UCSD-AML1 (cell line): ENCODE results near the gene ATF4.

Experiments
- DNase-seq: peaks from one replicate; lab custom pipeline; 2025; ENCODE audit not compliant: unreplicated experiment; lab: John Stamatoyannopoulos, UW

The ATF4 gene

DNA sequence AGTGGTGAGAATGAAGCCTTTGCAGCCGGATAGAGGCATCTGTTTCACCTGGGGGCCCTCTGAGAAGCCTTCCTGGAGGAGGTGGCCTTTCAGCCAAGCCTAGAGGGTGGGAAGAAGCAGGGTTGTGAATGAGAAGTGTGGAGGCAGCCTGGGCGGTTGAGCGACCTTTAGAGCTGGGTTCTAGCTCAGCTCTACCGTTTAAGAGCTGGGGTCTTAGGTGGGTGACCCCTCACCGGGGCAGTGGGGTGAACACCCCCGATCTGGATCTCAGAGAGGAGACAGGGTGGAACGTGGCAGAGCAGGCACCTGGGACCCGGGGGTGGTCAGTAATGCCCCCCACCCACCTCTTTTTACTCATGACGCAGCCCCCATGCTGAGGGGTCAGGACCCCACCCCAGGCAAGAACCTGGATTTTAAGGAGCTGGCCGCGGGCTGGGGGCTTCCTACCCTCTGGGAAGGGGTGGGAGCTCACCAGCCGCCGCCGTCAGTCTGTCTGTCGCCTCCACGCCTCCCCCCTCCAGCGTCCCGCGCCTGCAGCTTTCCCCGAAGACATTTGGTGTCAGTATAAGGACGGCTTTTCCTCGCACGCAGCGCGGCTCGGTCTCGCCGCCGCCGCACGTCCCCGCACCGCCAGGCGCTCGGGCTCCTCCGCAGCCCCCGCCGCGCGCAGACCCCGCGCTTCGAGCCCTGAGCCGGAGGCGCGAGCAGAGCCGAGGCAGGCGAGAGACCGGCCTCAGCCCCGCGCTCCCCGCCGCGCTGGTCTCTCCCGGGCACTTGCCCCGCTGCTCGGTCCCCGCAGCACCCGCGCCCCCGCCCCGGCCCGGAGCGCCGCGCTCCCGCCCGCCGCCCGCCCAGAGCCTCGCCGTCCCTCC, 36.8 kb downstream of the ATF4 start:
- no peak for DNase-seq

DNA sequence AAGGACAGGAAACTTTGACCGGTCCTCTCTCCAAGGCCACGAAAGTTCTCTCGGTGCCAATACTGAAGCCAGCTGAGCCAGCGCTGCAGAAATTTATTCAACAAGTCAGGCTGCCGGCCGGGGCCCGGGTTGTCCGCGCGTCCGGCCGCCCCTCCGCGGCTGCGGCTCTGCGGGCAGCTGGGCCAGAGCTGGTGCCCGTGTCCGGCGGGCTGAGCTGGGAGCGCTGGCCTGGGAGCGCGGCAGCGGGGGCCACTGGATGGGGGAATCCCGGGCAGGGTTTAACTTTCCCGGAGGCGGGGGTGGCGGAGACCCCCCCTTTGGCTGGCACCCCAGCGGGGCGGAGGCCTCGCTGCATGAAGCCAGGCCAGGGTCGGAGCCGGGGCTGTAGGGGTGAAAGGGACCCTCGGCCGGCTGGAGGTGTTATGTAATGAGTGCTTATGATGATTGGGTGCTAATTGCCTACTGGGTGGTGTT, 37.9 kb downstream of the ATF4 start:
- DNase-seq = no peak

DNA sequence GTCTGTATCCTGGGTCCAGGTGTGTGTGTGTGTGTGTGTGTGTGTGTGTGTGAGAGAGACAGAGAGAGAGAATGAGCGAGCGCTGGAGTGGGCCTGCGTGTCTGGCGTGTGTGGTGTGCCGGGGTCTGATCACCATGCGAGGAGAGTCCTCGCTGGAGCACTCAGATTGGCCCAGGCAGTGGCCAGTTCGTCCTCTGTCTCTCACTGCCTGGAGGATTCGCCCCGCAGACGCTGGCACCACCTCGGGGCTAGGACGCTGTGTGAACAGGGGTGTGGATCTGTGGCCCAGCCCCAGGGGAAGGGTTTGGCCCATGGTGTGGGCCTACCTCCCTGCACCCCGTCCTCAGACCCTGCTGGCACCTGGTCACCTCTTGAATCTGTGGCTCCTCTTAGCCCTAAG, 38.6 kb downstream of the ATF4 start:
- DNase-seq = no peak

DNA sequence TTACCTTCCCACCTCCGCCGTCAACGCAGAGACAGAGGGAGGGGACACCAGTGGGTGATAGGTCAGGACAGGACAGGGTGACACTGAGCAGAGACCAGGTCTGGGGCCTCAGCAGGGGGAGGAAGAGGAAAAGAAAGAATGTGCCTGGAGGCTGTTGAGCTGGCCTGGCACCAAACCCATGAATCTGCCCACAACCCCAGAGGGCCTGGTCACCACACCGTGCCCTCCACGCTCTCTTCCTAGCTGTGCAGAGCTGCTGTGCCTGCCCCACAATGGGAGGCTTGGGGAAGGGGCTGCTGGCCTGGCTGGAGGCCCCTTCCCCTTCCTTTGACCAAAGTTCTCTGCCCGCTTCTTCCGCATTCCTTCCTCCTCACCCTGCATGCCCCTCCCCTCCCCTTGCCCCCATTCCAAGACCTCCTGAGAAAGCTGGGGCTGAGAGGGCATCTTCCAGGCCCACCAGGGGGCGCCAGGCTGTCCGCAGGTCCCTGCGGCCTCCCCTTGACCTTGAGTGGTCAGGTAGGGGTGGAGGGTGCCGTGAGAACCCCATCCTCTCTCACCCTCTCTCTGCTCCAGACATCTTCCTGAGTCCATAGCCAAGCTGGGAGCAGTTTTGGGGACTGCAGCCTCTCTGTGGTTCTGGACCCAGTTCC, 39.2 kb downstream of the ATF4 start:
- no peak for DNase-seq

DNA sequence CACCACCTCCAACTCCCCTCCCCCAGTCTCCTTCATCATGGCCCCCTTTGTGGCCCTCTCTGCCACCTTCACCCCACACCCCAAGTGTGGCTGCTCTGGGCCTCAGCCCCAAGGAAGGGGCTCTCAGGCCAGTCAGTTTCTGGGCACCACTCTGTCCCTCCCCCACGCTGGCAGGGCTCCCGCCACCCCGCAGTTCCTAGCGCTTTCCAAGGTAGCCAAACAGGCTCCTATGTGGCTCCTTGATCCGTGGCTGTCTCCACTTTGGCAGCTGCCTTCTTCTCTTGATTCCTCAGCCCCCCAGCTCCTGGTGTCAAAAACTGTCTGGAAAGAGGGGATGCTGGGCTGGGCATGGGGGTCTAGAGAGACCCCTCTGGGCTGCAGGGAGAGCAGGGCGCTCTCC, 39.8 kb downstream of the ATF4 start:
- DNase-seq = no peak

DNA sequence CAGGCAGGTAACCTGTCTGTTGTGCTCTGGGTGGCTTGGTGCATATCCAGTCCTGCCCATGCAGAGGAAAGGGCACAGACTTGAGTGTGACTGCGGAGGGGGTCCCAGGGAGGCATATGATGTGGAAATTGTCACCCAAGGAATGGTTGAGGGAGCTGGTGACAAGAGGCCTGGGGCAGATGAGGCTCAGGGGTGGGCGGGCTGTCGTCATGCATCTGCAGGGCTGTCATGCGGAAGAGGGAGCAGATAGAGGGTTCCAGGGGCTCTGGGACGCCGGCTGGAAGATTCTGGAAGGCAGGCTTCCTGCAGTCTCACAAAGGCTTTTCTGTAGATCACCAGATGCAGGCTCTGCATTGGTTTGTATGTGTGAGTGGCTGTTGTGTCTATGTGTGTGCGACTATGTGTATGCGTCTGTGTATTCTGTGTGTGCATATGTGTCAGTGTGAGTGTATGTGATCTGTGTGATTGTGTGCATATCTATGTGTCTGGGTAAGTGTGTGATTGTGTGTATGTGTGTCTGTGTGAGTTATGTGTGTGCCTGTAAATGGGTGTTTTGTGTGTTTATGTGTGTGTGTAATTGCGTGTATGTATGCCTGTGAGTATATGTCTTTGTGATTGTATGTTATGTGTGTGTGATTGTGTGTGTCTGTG, 42.6 kb downstream of the ATF4 start:
- no peak for DNase-seq

DNA sequence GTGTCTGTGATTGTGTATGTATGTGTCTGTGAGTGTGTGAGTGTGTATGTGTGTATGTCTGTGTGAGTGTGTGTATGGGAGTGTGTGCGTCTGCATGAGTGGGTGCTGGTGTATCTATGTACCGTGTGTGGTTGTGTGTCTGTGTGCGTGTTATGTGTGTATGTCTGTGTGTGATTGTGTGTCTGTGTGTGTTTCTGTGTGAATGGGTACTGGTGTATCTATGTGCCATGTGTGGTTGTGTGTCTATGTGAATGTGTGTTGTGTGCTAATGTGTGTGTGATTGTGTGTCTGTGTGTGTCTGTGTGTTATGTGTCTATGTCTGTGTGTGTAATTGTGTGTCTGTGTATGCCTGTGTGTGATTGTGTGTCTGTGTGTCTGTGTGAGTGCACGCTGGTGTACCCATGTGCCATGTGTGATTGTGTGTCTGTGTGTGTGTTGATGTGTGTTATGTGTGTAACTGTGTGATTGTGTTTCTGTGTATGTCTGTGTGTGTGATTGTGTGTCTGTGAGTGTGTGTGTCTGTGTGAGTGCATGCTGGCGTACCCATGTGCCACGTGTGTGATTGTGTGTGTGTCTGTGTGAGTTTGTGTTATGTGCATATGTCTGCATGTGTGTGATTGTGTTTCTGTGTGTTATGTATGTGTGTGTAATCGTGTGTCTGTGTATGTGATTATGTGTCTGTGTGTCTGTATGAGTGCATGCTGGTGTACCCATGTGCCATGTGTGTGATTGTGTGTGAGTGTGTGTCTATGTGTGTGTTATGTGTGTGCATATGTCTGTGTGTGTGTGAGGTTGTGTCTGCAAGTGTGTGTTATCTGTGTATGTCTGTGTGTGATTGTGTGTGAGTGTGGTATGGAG, 43.4 kb downstream of the ATF4 start:
- DNase-seq = no peak

DNA sequence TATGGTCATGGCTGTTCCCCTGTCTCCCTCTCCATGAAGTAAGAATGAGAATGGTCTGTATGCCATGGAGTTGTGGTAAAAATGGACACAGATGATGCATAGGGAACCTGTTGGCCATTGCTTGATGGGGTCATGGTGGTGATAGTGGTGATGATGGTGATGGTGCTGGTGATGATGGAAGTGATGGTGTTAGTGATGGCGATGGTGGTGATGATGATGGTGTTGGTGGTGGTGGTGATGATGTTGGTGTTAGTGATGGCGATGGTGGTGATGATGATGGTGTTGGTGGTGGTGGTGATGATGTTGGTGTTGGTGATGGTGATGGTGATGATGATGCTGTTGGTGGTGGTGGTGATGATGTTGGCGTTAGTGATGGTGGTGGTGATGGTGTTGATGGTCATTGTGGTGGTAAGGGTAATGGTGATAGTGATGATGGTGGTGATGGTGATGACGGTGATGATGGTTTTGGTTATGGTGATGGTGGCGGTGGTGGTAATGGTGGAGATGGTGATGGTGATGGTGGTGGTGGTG, 45.1 kb downstream of the ATF4 start:
- no peak for DNase-seq

DNA sequence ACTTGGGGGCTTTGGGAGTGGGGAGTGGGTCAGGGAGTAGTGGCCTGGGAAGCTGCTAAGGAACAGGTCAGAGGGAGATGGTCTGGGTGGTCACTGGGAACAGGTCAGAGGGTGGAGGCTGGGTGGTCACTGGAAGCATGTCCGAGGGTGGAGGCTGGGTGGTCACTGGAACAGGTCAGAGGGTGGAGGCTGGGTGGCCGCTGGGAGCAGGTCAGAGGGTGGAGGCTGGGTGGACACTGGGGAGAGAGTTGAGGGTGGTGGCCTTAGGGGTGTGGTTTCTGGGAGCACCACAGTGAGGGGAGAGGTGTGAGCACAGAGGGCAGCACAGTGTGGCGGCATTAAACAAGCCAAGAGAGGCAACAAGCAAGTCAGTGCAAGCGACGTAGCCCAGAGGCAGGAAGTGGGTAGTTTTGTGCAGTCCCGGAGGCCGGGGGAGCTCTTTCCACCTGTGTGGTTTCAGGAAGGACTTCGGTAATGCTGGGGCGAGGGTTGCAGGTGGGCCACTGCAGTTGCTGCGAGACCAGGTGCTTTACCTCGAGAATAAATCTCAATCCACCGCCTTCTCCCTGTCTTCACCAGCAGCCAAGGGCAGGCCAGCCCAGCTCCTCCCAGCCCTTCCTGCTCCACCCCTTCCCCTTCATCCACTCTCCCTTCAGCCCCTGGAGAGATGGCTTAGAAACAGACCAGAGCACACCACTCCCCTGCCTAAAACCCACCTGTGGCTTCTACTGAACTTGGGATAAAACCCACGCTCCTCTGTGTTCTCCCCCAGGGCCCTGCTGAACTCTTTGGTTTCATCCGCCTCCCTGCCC, 47.0 kb downstream of the ATF4 start:
- peak; percentile 29 for DNase-seq

DNA sequence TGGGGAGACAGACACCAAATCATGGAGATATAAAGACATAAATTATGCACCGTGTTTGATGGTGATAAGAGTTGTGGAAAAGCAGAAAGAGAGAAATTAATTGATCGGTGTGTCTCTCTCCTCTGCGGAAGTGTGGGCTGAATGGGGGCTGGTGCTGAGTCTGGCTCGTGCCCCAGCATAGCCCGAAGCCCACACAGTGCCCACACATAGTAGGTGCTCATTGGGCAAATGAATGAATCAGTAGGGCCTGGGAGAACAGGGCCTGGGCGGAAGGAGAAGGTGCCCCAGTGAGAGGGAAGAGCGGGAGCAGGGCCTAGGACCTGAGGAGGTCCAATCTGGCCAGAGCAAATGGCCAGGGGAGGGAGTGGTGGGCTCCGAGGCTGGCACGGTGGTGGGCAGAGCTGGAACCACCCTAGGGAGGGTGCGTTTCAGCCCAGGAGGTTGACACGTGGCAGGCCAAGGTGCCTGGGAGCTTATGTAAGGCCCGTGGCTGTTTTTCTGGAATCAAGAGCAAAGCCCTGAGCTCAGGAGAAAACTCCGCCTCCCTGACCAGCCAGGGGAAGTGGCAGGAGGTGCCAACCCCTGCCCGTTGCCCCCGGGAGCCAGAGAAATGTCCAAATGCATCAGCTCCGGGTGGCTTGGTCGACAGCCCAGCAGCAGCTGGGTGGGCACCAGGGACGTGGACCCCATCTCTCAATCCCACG, 48.1 kb downstream of the ATF4 start:
- DNase-seq = no peak

DNA sequence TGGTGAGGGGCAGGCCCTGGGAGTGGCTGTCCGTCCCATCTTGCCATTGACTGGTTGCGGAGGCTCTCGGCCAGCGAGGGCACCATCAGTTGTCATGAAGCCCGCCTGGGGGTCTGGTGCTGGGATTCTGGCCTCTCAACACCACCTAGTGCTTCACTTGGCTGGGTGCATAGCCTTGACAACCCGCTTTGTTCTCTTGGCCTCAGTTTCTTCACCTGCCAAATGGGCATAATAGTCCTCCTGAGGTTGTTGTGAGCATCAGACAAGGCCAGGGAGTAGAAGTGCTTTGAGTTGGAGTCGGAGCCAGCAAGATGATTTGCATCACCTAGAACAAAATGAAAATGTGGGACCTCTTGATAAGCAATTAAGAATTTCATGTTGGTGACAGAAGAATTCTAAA, 48.7 kb downstream of the ATF4 start:
- DNase-seq = no peak

DNA sequence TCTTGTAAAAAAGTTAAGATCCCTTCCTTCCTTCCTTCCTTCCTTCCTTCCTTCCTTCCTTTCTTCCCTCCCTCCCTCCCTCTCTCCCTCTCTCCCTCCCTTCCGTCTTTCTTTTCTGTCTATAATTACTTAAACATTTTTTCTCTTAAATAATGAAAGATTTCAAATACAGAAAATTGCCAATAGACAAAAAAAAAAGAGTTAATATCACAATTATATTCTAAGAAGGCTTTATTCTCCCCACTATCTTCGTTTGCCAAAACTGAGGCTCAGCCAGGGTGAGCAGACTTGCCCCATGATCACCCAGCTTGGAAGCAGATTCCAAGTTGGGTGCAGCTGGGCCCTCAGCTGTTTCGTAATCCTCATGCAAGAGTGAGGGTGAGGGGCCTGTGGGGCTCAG, 49.9 kb downstream of the ATF4 start:
- DNase-seq = no peak

DNA sequence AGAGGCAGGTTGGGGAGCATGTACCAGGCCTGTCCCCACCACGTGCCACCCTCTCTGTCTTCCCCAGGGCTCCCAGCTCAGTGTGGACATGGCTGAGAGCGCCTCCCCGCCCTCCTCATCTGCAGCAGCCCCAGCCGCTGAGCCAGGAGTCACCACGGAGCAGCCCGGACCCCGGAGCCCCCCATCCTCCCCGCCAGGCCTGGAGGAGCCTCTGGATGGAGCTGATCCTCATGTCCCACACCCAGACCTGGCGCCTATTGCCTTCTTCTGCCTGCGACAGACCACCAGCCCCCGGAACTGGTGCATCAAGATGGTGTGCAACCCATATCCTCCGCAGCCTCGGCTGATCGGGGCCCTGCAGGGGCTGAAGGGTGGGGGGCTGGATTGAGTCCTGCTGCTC, 50.3 kb downstream of the ATF4 start, which contains the start of gene CACNA1I:
TSS of gene CACNA1I (plus strand) at position 89 of the 400 bp plus-strand sequence. CDS start at position 89, 0 bp downstream.
- DNase-seq = no peak

DNA sequence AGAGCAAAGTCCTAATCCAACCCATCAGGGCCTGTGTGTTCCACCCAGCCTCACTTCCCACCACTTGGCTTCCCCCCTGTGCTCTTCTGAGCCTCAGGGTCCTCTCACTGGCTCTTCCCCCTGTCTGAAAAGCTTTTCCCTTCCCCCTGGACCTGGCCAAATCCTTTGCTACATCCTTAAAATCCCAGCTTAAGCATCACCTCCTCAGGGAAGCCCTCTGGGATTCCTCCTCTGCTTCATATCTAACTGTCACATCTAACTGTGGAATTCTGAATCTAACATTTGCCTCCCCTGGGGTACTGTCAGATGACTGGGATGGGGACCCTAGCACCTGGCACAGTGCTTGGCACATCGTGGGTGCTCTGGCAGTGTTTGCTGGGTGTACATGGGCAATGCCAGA, 51.2 kb downstream of the ATF4 start:
- DNase-seq = no peak
